Erythroblast (primary cell): ENCODE results near the gene OPN4.

Experiments
- GATA1 ChIP-seq: IDR thresholded peaks from 2 replicates; pipeline ENCODE4 v1.6.1; 2011; ENCODE audit warnings: low read depth, mild to moderate bottlenecking, control low read depth, low read length, moderate library complexity
- POLR2A ChIP-seq: IDR thresholded peaks from 2 replicates; pipeline ENCODE4 v1.6.1; 2011; ENCODE audit warnings: mild to moderate bottlenecking, low read length

DNA sequence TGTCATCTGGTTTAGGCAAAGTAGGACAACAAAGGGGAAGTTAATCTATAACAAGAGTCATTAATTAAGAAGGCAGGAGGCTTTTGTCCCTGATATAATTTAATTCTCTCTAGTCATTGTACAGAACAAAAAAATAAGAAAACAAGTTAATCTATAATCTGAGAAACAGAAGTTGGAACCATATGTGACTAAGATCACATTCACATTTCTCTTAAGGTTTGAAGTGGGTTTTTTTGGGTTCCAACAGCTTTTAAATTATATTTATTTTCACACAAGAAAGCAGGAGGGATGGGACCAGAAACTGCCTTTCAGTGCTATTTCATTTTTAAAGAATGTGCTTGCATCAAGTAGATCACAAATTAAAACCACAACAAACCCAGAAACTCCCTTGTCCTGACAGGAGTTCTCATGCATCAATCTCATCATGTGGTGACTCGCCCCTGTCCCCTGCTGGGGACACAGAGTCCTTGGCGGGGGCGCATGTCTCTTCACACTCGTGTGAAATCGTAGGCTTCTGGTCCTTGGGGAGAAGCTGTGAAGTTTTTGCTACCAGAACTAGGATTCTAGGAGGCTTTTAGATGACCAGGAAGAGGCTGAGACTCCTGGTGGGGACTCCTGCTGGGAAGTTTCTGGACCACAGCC is 10.1 kb upstream of the OPN4 start:
- TF ChIP-seq POLR2A, result no peak
- TF ChIP-seq GATA1, result no peak
